ENCODE measurements around the gene LITAFD.
"Not testable (repeated sequence)": the region's sequence is repeated elsewhere in the genome, so short reads cannot be mapped to it uniquely, and the experiment has no call there.

LITAFD gene

GRCh38 chr16:8899709-8900317, 17.7 kb downstream of the LITAFD start:
- DNase-seq = no peak

GRCh38 chr16:8900343-8900742, 18.2 kb downstream of the LITAFD start:
- no peak for DNase-seq

GRCh38 chr16:8901320-8901861, 19.2 kb downstream of the LITAFD start:
- no peak for DNase-seq

GRCh38 chr16:8903004-8903403, 20.9 kb downstream of the LITAFD start:
- DNase-seq = no peak

GRCh38 chr16:8904018-8904430, 21.9 kb downstream of the LITAFD start:
- DNase-seq = no peak

GRCh38 chr16:8905168-8905762, 23.1 kb downstream of the LITAFD start:
- DNase-seq = no peak

GRCh38 chr16:8905795-8906591, 23.8 kb downstream of the LITAFD start:
- DNase-seq = no peak

- DNase-seq = no peak
Measured at GRCh38 chr16:8907096-8907495, 24.9 kb downstream of the LITAFD start.

- DNase-seq = no peak
Measured at GRCh38 chr16:8908810-8909468, 26.8 kb downstream of the LITAFD start.

GRCh38 chr16:8910811-8911210, 28.7 kb downstream of the LITAFD start:
- no peak for DNase-seq

- DNase-seq = no peak
Measured at GRCh38 chr16:8912793-8913192, 30.6 kb downstream of the LITAFD start.

GRCh38 chr16:8914098-8914497, 31.9 kb downstream of the LITAFD start:
- DNase-seq = no peak

GRCh38 chr16:8915722-8916301, 33.7 kb downstream of the LITAFD start:
- DNase-seq = no peak

GRCh38 chr16:8916541-8917225, 34.5 kb downstream of the LITAFD start:
- no peak for DNase-seq

GRCh38 chr16:8917336-8917735, 35.2 kb downstream of the LITAFD start:
- not testable (repeated sequence) for DNase-seq

- DNase-seq = peak in 1 of 2 experiments; percentile 28
Measured at GRCh38 chr16:8919089-8919933, 37.2 kb downstream of the LITAFD start.

- no peak for DNase-seq
Measured at GRCh38 chr16:8919934-8920462, 37.8 kb downstream of the LITAFD start.

GRCh38 chr16:8920645-8921346, 38.6 kb downstream of the LITAFD start:
- no peak for DNase-seq

GRCh38 chr16:8921347-8921984, 39.3 kb downstream of the LITAFD start:
- DNase-seq = peak in 1 of 2 experiments; percentile 35

- DNase-seq = no peak
Measured at GRCh38 chr16:8923199-8923598, 41.0 kb downstream of the LITAFD start.
